IPS-18c (cell line): ENCODE data around the gene SWAP70.
"Not testable (repeated sequence)": the region's sequence is repeated elsewhere in the genome, so short reads cannot be mapped to it uniquely, and the experiment has no call there.

Experiments used
- H3K4me3 ChIP-seq: 2 replicates; pipeline ENCODE4 v1.7.0; 2013; ENCODE audit warnings: low read depth, mild to moderate bottlenecking, low read length, moderate library complexity; ENCODE audit not compliant: insufficient read depth
- H3K9me3 ChIP-seq: one replicate; pipeline ENCODE4 v1.6.1; 2013; ENCODE audit warnings: mild to moderate bottlenecking, low read length, moderate library complexity; ENCODE audit not compliant: control insufficient read depth, insufficient read depth

Gene SWAP70

GRCh38 chr11:9678576-9678975 is 14.7 kb downstream of the SWAP70 start:
- H3K4me3 ChIP-seq = no peak overlapping the region; the same call in 1 of the 2 replicates
- H3K9me3 ChIP-seq = no peaks in the 10 kb centered on the region

GRCh38 chr11:9680028-9680427 is 16.2 kb downstream of the SWAP70 start:
- H3K9me3 ChIP-seq = no peaks in the 10 kb centered on the region
- H3K4me3 ChIP-seq = no peak overlapping the region

GRCh38 chr11:9681583-9682372 is 17.9 kb downstream of the SWAP70 start:
- Histone ChIP-seq H3K9me3 (no peaks in the 10 kb centered on the region), H3K4me3 (no peak overlapping the region)

GRCh38 chr11:9687711-9688477 is 24.0 kb downstream of the SWAP70 start:
- no peak overlapping the region for H3K4me3 ChIP-seq

GRCh38 chr11:9688716-9689511 is 25.0 kb downstream of the SWAP70 start:
- Histone ChIP-seq H3K9me3 (no peaks in the 10 kb centered on the region), H3K4me3 (no peak overlapping the region)

More at GRCh38 chr11:9687711-9688477, 24.0 kb downstream of the SWAP70 start:
- no peaks in the 10 kb centered on the region for H3K9me3 ChIP-seq

GRCh38 chr11:9689721-9690120 is 25.8 kb downstream of the SWAP70 start:
- no peak overlapping the region for H3K4me3 ChIP-seq
- no peaks in the 10 kb centered on the region for H3K9me3 ChIP-seq

GRCh38 chr11:9691865-9692264 is 28.0 kb downstream of the SWAP70 start:
- H3K4me3 ChIP-seq = no peak overlapping the region
- no peaks in the 10 kb centered on the region for H3K9me3 ChIP-seq

GRCh38 chr11:9692691-9693090 is 28.8 kb downstream of the SWAP70 start:
- Histone ChIP-seq H3K9me3 (no peaks in the 10 kb centered on the region), H3K4me3 (no peak overlapping the region)

- Histone ChIP-seq H3K9me3 (no peaks in the 10 kb centered on the region), H3K4me3 (no peak overlapping the region)
Observed at GRCh38 chr11:9693801-9694553, 30.1 kb downstream of the SWAP70 start.

- H3K9me3 ChIP-seq = not testable (repeated sequence)
Observed at GRCh38 chr11:9695228-9695627, 31.4 kb downstream of the SWAP70 start.

GRCh38 chr11:9697766-9698165 is 33.9 kb downstream of the SWAP70 start:
- H3K4me3 ChIP-seq = no peak overlapping the region
- no peaks in the 10 kb centered on the region for H3K9me3 ChIP-seq

More at GRCh38 chr11:9695228-9695627, 31.4 kb downstream of the SWAP70 start:
- H3K4me3 ChIP-seq = not testable (repeated sequence)

- H3K4me3 ChIP-seq = no peak overlapping the region
- H3K9me3 ChIP-seq = no peaks in the 10 kb centered on the region
Observed at GRCh38 chr11:9700105-9700801, 36.4 kb downstream of the SWAP70 start.

- H3K9me3 ChIP-seq = no peaks in the 10 kb centered on the region
- no peak overlapping the region for H3K4me3 ChIP-seq
Observed at GRCh38 chr11:9701799-9702198, 37.9 kb downstream of the SWAP70 start.

- Histone ChIP-seq H3K9me3 (no peaks in the 10 kb centered on the region), H3K4me3 (no peak overlapping the region)
Observed at GRCh38 chr11:9703280-9703679, 39.4 kb downstream of the SWAP70 start.

GRCh38 chr11:9704037-9704436 is 40.2 kb downstream of the SWAP70 start:
- H3K9me3 ChIP-seq = no peaks in the 10 kb centered on the region
- H3K4me3 ChIP-seq = no peak overlapping the region

- H3K9me3 ChIP-seq = no peaks in the 10 kb centered on the region
- no peak overlapping the region for H3K4me3 ChIP-seq
Observed at GRCh38 chr11:9704620-9705019, 40.7 kb downstream of the SWAP70 start.
